ENCODE data around the gene CEP170.
"Not testable (repeated sequence)": the region's sequence is repeated elsewhere in the genome, so short reads cannot be mapped to it uniquely, and the experiment has no call there.

Gene CEP170

DNA sequence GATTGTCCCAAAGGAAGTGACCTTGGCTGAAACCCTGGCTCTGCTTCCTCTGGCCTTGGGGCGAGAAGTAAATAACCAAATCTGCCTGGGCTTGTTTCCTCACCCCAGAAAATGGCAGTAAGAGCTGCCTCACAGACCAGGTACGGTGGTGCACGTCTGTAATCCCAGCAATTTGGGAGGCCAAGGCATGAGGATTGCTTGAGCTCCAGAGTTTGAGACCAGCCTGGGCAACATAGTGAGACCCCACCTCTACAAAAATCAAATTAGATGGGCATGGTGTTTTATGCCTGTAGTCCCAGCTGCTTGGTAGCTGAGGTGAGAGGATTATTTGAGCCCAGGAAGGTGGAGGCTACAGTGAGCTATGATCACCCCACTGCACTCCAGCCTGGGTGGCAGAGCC is 140.3 kb downstream of the CEP170 start:
- H3K27me3 ChIP-seq (ENCODE audit: insufficient read depth, low read length); H3K36me3 ChIP-seq (ENCODE audit: insufficient read depth, low read length); H3K4me3 ChIP-seq (ENCODE audit: low read depth, low read length, poor library complexity, severe bottlenecking); H3K9me3 ChIP-seq (ENCODE audit: low read length); H3K79me2 ChIP-seq (ENCODE audit: insufficient read depth, low read length); H3F3A ChIP-seq (ENCODE audit: insufficient read depth, low read length); H4K20me1 ChIP-seq (ENCODE audit: insufficient read depth, low read length); H3K4me2 ChIP-seq (ENCODE audit: low read length); H2AFZ ChIP-seq (ENCODE audit: low read length); H3K27ac ChIP-seq (ENCODE audit: low read depth, low read length, poor library complexity, severe bottlenecking); H3K9ac ChIP-seq (ENCODE audit: low read length); H3K9me2 ChIP-seq (ENCODE audit: low read depth, low read length): not testable (repeated sequence)
- H3K4me1 ChIP-seq (ENCODE audit: insufficient read depth, low read length, severe bottlenecking): peaks cover 10% of the 10 kb centered on the region

DNA sequence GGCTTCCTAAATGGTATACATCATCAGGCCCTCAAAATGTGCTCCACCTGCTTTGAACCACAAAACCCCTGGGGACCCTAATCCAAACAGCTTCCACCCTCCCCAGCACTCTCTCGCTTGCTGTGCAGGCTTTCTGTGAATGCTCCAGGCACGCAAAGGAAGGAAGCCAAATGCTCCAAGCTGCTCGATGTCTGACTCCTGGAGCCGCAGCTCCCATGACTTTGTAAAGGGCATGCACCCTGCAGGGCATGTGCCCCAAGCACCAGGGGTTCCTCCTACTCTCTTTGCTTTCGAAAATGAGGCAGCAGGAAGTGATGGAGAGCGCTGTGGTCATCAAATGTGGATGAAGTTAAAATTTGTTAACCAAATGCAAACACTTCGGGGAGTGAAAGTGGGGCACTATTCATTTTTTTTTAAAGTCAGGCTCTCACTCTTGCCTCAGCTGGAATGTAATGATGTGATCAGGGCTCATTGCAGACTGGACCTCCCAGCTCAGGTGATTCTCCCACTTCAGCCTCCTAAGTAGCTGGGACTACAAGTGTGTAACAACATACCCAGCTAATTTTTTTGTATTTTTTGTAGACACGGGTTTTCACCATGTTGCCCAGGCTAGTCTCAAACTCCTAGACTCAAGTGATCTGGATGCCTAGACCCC is 140.9 kb downstream of the CEP170 start:
- not testable (repeated sequence) for H2AFZ ChIP-seq (ENCODE audit: low read length); H3K9me2 ChIP-seq (ENCODE audit: low read depth, low read length); H3K9ac ChIP-seq (ENCODE audit: low read length); H3K27ac ChIP-seq (ENCODE audit: low read depth, low read length, poor library complexity, severe bottlenecking); H3K79me2 ChIP-seq (ENCODE audit: insufficient read depth, low read length); H3K9me3 ChIP-seq (ENCODE audit: low read length); H4K20me1 ChIP-seq (ENCODE audit: insufficient read depth, low read length); H3F3A ChIP-seq (ENCODE audit: insufficient read depth, low read length); H3K36me3 ChIP-seq (ENCODE audit: insufficient read depth, low read length); H3K27me3 ChIP-seq (ENCODE audit: insufficient read depth, low read length)
- Histone ChIP-seq H3K4me2 (ENCODE audit: low read length) (peak overlapping the region; percentile 36; the same call in 1 of the 2 replicates), H3K4me1 (ENCODE audit: insufficient read depth, low read length, severe bottlenecking) (peaks cover 10% of the 10 kb centered on the region), H3K4me3 (ENCODE audit: low read depth, low read length, poor library complexity, severe bottlenecking) (peak overlapping the region; percentile 19)

DNA sequence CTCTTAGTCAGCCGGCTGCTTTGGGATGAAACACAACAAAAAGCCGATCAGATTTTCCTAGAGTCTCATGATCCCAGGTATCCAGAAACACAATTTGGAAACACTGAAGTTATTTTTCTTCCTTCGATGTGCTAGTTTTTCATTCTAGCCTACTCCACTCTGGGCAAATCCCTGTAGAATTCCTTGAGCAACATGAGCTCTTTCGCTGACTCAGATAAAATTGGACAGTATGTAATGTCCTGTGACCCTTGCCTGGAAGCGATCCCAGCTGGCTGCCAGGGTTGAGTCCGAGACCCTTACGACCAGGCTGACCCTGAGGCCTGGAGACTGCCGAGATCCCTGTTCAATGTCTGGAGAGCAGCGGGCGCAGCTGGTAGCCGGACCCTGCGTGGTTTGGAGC is 147.9 kb downstream of the CEP170 start:
- not testable (repeated sequence) for H3K4me3 ChIP-seq (ENCODE audit: low read depth, low read length, poor library complexity, severe bottlenecking); H3K4me1 ChIP-seq (ENCODE audit: insufficient read depth, low read length, severe bottlenecking); H3K27ac ChIP-seq (ENCODE audit: low read depth, low read length, poor library complexity, severe bottlenecking); H4K20me1 ChIP-seq (ENCODE audit: insufficient read depth, low read length); H3K36me3 ChIP-seq (ENCODE audit: insufficient read depth, low read length); H3K27me3 ChIP-seq (ENCODE audit: insufficient read depth, low read length); H3K9ac ChIP-seq (ENCODE audit: low read length); H3K4me2 ChIP-seq (ENCODE audit: low read length); H2AFZ ChIP-seq (ENCODE audit: low read length); H3K79me2 ChIP-seq (ENCODE audit: insufficient read depth, low read length); H3K9me2 ChIP-seq (ENCODE audit: low read depth, low read length); H3K9me3 ChIP-seq (ENCODE audit: low read length); H3F3A ChIP-seq (ENCODE audit: insufficient read depth, low read length)

DNA sequence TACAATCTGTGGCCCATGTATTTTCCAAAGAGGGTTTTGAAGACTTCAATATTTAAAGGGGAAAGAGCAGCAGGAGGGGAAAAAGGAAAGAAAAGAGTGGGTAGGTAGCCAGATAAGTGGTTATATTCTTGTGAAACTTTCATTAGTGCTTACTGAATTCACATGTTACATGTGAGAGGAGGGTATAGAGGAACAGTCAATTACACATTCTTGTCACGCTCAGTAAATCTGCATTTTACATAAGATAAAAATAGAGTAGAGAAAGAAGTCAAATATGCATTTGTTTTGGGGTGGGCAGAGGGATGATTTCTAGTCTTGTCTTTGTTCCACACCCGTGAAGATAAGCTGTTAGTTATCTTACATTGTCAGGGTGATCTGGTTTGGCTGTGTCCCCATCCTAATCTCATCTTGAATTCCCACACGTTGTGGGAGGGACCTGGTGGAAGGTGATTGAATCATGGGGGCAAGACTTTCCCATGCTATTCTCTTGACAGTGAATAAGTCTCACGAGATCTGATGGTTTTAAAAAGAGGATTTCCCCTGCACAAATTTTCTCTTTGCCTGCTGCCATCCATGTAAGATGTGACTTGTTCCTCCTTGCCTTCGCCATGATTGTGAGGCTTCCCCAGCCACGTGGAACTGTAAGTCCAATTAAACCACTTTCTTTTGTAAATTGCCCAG is 149.3 kb downstream of the CEP170 start:
- not testable (repeated sequence) for H3K9ac ChIP-seq (ENCODE audit: low read length); H3K79me2 ChIP-seq (ENCODE audit: insufficient read depth, low read length); H3K4me2 ChIP-seq (ENCODE audit: low read length); H2AFZ ChIP-seq (ENCODE audit: low read length); H3K27me3 ChIP-seq (ENCODE audit: insufficient read depth, low read length); H3K36me3 ChIP-seq (ENCODE audit: insufficient read depth, low read length); H3K27ac ChIP-seq (ENCODE audit: low read depth, low read length, poor library complexity, severe bottlenecking); H3K9me3 ChIP-seq (ENCODE audit: low read length); H3K9me2 ChIP-seq (ENCODE audit: low read depth, low read length); H4K20me1 ChIP-seq (ENCODE audit: insufficient read depth, low read length); H3K4me3 ChIP-seq (ENCODE audit: low read depth, low read length, poor library complexity, severe bottlenecking); H3F3A ChIP-seq (ENCODE audit: insufficient read depth, low read length); H3K4me1 ChIP-seq (ENCODE audit: insufficient read depth, low read length, severe bottlenecking)

- not testable (repeated sequence) for H3K4me1 ChIP-seq (ENCODE audit: insufficient read depth, low read length, severe bottlenecking); H3K9me2 ChIP-seq (ENCODE audit: low read depth, low read length); H3K36me3 ChIP-seq (ENCODE audit: insufficient read depth, low read length); H3K27me3 ChIP-seq (ENCODE audit: insufficient read depth, low read length); H3K27ac ChIP-seq (ENCODE audit: low read depth, low read length, poor library complexity, severe bottlenecking); H4K20me1 ChIP-seq (ENCODE audit: insufficient read depth, low read length); H3K4me3 ChIP-seq (ENCODE audit: low read depth, low read length, poor library complexity, severe bottlenecking); H3F3A ChIP-seq (ENCODE audit: insufficient read depth, low read length); H3K4me2 ChIP-seq (ENCODE audit: low read length); H3K9me3 ChIP-seq (ENCODE audit: low read length); H3K9ac ChIP-seq (ENCODE audit: low read length); H2AFZ ChIP-seq (ENCODE audit: low read length); H3K79me2 ChIP-seq (ENCODE audit: insufficient read depth, low read length)
Measured at GRCh38 chr1:243105104-243105503, 150.0 kb downstream of the CEP170 start.

GRCh38 chr1:243104452-243104851 is 150.6 kb downstream of the CEP170 start:
- not testable (repeated sequence) for H3K4me3 ChIP-seq (ENCODE audit: low read depth, low read length, poor library complexity, severe bottlenecking); H3K9me3 ChIP-seq (ENCODE audit: low read length); H3K36me3 ChIP-seq (ENCODE audit: insufficient read depth, low read length); H3K27ac ChIP-seq (ENCODE audit: low read depth, low read length, poor library complexity, severe bottlenecking); H2AFZ ChIP-seq (ENCODE audit: low read length); H3F3A ChIP-seq (ENCODE audit: insufficient read depth, low read length); H3K4me1 ChIP-seq (ENCODE audit: insufficient read depth, low read length, severe bottlenecking); H3K4me2 ChIP-seq (ENCODE audit: low read length); H3K79me2 ChIP-seq (ENCODE audit: insufficient read depth, low read length); H4K20me1 ChIP-seq (ENCODE audit: insufficient read depth, low read length); H3K9me2 ChIP-seq (ENCODE audit: low read depth, low read length); H3K9ac ChIP-seq (ENCODE audit: low read length); H3K27me3 ChIP-seq (ENCODE audit: insufficient read depth, low read length)

DNA sequence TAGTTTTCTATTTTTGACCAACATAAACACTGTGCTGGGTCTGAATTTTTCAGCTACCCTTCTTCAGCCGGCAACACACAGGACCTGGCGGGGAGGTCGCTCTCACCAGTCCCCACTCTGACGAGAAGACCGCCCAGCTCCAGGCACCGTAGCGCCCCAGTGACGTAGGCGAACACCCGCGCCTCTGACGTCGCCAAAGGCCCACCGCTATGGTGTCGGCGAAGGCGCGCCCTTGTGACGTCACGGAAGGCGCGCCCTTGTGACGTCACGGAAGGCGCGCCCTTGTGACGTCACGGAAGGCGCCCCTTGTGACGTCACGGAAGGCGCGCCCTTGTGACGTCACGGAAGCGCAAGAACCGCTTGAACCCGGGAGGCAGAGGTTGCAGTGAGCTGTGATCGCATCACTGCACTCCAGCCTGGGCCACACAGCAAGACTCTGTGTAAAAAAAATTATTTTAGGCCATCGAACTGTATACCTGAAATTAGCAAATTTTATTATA is 153.5 kb downstream of the CEP170 start:
- H3K27me3 ChIP-seq (ENCODE audit: insufficient read depth, low read length); H3K9me3 ChIP-seq (ENCODE audit: low read length); H4K20me1 ChIP-seq (ENCODE audit: insufficient read depth, low read length); H3K9me2 ChIP-seq (ENCODE audit: low read depth, low read length); H3K4me1 ChIP-seq (ENCODE audit: insufficient read depth, low read length, severe bottlenecking); H2AFZ ChIP-seq (ENCODE audit: low read length); H3K27ac ChIP-seq (ENCODE audit: low read depth, low read length, poor library complexity, severe bottlenecking); H3K79me2 ChIP-seq (ENCODE audit: insufficient read depth, low read length); H3K9ac ChIP-seq (ENCODE audit: low read length); H3F3A ChIP-seq (ENCODE audit: insufficient read depth, low read length); H3K36me3 ChIP-seq (ENCODE audit: insufficient read depth, low read length): not testable (repeated sequence)
- peak overlapping the region; percentile 38; the same call in 1 of the 2 replicates for H3K4me2 ChIP-seq (ENCODE audit: low read length)
- peak overlapping the region; percentile 61 for H3K4me3 ChIP-seq (ENCODE audit: low read depth, low read length, poor library complexity, severe bottlenecking)
